HG03457 (cell line): ENCODE measurements around the gene OXNAD1.

ENCODE experiments used
- ATAC-seq: cut with Tn5 transposase; IDR thresholded peaks from one replicate; pipeline ENCODE4 v1.9.1; 2021; ENCODE audit warnings: moderate number of reproducible peaks; ENCODE audit not compliant: unreplicated experiment

OXNAD1 gene

GRCh38 chr3:16245609-16246008, 19.4 kb upstream of the OXNAD1 start:
- no peak for ATAC-seq

GRCh38 chr3:16247282-16248061, 17.5 kb upstream of the OXNAD1 start:
- ATAC-seq, result no peak

DNA sequence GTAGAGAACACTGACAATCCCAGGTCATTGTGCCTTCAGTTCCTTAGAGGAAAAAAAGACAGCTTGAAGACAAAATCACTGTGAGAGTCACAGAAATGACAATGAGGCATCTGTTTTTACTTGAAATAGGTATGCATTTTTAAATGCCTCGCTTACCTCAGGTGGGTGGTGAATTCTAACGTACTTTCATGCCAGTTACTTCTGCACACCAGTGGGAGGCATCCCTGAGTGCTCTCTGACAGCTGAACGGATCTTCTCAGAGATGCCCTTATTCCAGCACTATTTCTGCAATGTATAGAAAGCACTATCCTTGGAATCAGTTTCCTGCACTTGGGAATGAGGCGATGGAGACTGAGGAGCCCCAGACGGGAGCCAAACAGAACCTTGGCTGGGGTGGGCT, 16.5 kb upstream of the OXNAD1 start:
- no peak for ATAC-seq

DNA sequence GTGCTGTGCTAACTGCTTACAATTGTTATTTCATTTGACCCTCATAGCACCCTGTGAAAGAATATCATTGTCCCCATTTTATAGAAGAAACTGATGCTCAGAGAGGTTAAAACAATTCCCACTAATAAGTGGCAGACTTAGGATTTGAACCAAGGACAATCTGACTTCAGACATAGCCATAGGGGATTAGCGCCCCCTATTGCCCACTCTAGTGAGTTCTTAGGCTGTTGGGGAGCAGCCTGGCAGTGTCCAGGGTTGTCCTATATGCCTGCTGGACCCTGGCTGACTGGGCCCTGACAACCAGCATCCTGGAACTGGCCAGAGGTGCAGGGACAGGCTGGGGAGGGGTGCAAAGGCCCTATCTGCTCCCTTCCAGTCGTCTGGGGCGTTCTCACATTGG, 15.7 kb upstream of the OXNAD1 start:
- no peak for ATAC-seq

- no peak for ATAC-seq
Observed at GRCh38 chr3:16249886-16250285, 15.1 kb upstream of the OXNAD1 start.

DNA sequence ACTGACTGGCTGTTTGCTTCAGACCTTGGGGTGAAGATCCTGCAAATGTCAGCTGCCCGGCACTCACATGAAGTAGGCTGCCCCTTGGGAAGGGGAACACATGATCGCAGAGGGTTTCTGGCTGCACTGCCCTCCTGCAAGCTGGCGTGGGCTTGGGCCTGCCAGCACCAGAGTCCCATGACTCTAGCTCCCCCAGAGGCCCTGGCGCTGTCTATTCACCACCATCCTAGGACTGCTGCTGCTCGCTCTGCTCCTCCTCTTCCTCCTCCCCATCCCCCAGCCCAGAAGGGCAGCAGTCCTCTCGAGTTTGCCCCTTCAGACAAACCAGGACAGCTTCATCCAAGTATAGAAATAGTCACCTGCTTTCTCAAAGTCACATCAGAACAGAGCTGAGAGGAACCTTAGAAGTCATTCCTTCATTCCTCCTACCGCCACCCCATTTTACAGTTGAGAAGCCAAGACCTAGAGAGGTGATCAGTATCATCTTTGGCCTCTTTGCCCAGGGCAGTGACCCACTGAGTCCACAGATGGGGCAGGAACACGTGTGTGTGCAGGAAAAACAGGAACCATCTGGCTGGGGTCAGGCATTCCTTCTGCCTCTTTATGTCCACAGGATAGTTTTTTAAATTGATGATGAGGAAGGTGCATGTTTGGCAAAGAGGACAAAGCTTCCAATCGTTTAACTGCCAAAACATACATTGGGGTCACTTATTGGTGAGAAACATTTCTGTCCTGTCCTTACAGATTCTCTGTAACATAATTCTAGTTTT, 13.5 kb upstream of the OXNAD1 start:
- no peak for ATAC-seq

GRCh38 chr3:16252243-16252978, 12.6 kb upstream of the OXNAD1 start:
- no peak for ATAC-seq

- ATAC-seq, result no peak
Observed at GRCh38 chr3:16252988-16253387, 12.0 kb upstream of the OXNAD1 start.

GRCh38 chr3:16253601-16254000, 11.4 kb upstream of the OXNAD1 start:
- ATAC-seq, result no peak

DNA sequence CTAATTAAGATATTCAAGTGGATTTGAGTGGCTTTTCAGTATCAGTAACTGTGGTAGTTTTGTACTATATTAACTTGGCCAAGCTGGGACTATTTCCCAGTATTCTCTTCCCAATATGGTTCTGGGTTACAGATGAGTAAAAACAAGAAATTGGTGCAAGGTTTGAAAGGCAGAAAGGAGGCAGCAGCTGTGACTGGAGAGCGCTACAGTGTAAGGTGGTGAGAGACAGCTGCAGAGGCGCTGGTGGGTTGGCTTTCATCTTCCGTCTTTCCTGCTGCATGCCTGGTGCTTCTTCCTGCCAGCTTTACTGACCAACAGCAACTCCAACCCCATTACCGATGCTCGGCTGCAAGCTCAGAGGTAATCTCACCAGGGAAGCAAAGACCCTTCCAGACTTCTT, 10.1 kb upstream of the OXNAD1 start:
- ATAC-seq, result no peak

DNA sequence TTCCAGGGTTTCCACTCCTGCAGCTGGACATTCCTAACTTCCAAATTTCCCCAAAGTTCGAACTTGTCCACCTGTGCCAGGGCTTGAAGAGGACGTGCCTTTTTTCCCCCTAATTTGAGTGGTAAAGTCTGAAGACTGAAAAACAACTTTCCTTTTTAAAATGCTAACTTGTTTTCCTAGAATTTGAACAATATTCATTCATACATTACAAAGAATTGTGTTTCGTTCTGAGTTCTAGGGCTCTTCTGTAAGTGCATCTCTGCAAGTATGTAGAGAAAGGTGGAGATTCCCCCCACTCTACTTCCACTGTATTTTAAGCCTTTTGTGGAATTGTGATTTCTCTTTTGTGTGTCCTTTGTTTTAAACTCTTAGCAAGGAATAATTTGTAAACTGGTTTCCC, 9.7 kb upstream of the OXNAD1 start:
- no peak for ATAC-seq

- ATAC-seq, result no peak
Observed at GRCh38 chr3:16255726-16256125, 9.3 kb upstream of the OXNAD1 start.

GRCh38 chr3:16257309-16257708, 7.7 kb upstream of the OXNAD1 start:
- ATAC-seq, result no peak

- no peak for ATAC-seq
Observed at GRCh38 chr3:16258177-16258576, 6.8 kb upstream of the OXNAD1 start.

- ATAC-seq, result no peak
Observed at GRCh38 chr3:16258866-16259265, 6.1 kb upstream of the OXNAD1 start.

DNA sequence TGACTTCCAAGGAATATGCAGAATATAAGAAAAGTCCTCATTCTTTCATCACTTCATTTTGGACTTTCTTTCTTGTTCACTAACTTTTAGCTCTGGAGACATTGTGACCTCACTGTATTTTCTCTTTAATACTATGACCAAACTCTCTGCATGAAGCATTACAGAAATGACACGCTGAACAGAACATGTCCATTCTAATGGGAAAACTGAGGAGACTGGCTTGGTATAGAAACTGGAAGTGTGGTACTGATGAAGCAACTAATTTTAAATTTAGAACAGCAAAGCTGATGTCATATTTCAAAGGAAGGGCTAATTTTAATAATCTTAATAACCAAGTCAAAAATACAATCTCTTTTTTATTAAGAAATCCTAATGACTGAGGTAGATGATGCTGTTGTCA, 5.0 kb upstream of the OXNAD1 start:
- ATAC-seq, result no peak

DNA sequence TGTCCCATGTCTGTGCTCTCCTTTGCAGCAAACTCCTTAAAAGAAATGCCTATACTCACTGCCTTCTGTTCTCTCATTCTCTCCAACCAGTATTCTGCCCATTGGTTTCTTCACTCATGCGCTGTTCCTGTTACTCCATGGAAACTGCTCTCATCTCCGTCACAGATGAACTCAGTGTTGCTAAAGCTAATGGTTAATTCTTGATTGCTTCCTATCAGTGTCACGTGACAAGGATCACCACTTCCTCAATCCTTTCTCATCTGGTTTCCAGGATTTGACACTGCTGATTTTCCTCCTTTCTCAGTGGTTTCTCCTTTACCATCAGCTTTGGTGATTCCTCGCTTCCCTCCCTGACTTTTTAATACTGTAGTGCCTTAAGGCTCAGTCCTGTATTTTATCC, 2.8 kb upstream of the OXNAD1 start:
- no peak for ATAC-seq

DNA sequence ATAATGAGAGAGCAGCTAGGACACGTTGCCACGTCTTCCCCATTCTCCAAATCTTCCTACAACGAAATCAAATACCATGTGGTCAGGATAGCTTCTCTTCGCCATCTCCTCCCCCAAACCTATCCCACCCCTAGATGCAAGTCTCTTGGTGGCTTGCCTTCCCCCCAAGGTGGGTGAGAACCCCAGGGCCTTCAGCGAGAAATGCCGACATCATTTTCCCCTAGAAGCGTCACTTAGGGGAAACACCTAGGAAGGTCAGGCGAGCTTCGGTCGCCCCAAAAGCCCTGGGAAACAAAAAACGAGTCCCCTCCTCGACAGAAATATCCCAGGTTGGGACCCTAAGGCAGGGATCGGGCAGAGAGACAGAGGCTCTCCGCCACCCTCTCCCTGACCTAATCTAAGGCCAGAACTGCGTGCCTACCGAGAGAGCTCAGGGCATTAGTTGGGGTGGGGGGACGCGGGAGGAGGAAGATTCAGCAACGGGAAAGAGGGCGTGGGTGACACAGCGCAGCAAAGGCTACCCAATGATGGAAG, 771 bp upstream of the OXNAD1 start:
- ATAC-seq, result peak; percentile 1

DNA sequence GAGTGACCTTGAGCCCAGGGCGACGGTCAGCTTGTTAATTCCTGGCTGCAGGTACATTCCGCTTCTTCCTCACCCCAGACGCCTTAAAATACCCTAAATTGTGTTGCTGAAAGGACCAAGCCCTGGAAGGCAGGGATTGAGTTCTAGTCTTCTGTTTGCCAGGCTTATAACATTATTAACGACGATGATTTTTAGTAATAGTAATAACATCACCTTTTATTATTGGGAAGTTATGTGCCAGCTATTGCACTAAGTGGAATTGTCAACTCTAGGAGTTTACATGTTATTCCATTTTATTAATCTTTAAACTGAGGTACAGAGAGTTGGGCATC, 409 bp downstream of the OXNAD1 start:
- no peak for ATAC-seq

GRCh38 chr3:16266714-16267113, 1.7 kb downstream of the OXNAD1 start:
- ATAC-seq, result no peak

DNA sequence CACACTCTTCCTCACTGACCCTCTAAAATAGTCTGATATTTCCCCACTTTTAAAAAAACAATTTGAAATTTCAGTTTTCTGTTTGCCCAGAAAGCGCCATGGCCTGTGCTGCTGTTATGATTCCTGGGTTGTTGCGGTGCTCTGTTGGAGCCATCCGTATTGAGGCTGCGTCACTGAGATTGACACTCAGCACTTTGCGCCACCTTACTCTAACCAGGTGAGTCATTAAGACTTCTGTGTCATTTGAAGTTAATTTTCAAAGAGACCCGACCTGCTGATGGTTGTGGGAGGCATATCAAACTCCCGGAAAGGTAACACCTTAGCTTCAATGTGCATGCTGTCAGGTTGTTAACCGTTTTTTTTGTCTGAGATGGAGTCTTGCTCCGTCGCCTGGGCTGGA, 5.8 kb downstream of the OXNAD1 start:
- ATAC-seq, result no peak

DNA sequence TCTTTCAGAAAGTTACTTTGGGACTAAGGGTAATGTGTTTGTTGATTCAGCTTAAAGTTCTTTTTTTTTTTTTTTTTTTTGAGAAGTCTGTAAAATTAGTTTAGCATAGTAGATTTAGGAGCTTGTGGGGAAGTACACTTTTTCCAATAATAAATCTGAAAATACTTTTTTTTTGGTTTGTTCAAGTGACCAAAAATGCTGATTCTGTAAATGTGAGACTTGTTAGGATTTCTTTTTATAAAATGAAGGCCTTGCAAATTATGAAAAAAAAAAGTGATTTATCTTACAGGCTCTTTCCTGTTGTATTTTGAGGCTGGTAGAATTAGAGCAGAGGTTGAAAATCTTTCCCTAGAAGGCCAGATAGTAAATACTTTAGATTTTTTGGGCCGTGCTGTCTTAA, 7.6 kb downstream of the OXNAD1 start:
- no peak for ATAC-seq
